K562 (cell line): ENCODE results near the gene MAGEA9B. TPM values are rescaled to one million over a fixed set of nuclear protein-coding genes. Genes with fewer than 3 reads are reported as not detected.

Experiments
- E2F6 ChIP-seq, 2 experiments: IDR thresholded peaks; 2 replicates each; pipeline ENCODE4 v1.6.1; 2011; ENCODE audit warnings: borderline replicate concordance in 1 of 2, control low read depth in 1 of 2, low read depth in 1 of 2, low read length in 1 of 2, mild to moderate bottlenecking in 1 of 2, mixed read lengths in 1 of 2, moderate library complexity in 1 of 2; ENCODE audit not compliant: insufficient read depth in 1 of 2, insufficient read length in 1 of 2, poor library complexity in 1 of 2, severe bottlenecking in 1 of 2; ENCODE audit errors: extremely low read depth in 1 of 2
- KLF6 ChIP-seq: fragments of 250-450 bp; sonication (Bioruptor Pico); IDR thresholded peaks from 2 replicates; pipeline ENCODE4 v1.4.0; 2020; ENCODE audit warnings: mild to moderate bottlenecking, moderate library complexity, borderline replicate concordance
- MGA ChIP-seq: fragments of 450-650 bp; IDR thresholded peaks from 2 replicates; pipeline ENCODE4 v1.6.1; 2016; ENCODE audit warnings: mild to moderate bottlenecking, moderate library complexity
- RFX1 ChIP-seq: fragments of 450-650 bp; IDR thresholded peaks from 2 replicates; pipeline ENCODE4 v1.6.1; 2016; ENCODE audit warnings: mild to moderate bottlenecking, moderate library complexity
- TAF7 ChIP-seq: fragments of 450-650 bp; IDR thresholded peaks from 2 replicates; pipeline ENCODE4 v1.6.1; 2016; ENCODE audit warnings: missing genetic modification characterization, missing compliant biosample characterization
- ZHX1 ChIP-seq: fragments of 150-350 bp; conservative IDR thresholded peaks from 2 replicates; pipeline ENCODE4 v1.6.1; 2014; ENCODE audit warnings: low read length
- ZNF639 ChIP-seq, 2 experiments: fragments of 200-800 bp in 1 of 2; sonication (Bioruptor generic) in 1 of 2; sonication (generic) in 1 of 2; formaldehyde crosslinking in 1 of 2; IDR thresholded peaks in 1 of 2; conservative IDR thresholded peaks in 1 of 2; 2 replicates each; pipeline versions ENCODE4 v1.5.0 to v1.6.1; 2016 to 2020; ENCODE audit warnings: missing compliant biosample characterization in 1 of 2, missing genetic modification characterization in 1 of 2, missing genetic modification reagents in 1 of 2
- polyA plus RNA-seq, 8 experiments: library from polyadenylated mRNA; depleted of rRNA in 4 of 8; stranded (reverse) in 5 of 8; unstranded in 3 of 8; fragments of >200 nt; fragmentation: Nextera tagmentation in 2 of 8; fragmentation: Illumina TruSeq in 1 of 8; extraction: Ambion mirVana in 2 of 8; extraction: Trizol in 1 of 8; gene quantifications; 2 replicates each; pipeline versions ENCODE4 v1.2.1 to v1.2.3, GENCODE V29; 2011 to 2014; ENCODE audit warnings: inconsistent platforms in 1 of 8, missing spikeins in 1 of 8
- total RNA-seq, 7 experiments: library from RNA; depleted of rRNA in 6 of 7; stranded (reverse); fragments of >200 nt in 6 of 7; fragmentation: Illumina TruSeq in 2 of 7; extraction: Trizol in 2 of 7; gene quantifications; 2 replicates each; pipeline versions ENCODE4 v1.2.1 to v1.2.3, GENCODE V29; 2011 to 2021; ENCODE audit warnings: low replicate concordance in 1 of 7

The MAGEA9B gene
- total and polyA plus RNA-seq, 9 of the 15 experiments (the other 6 are each of a cell fraction or from before 2014, with no cell fraction given): 11.2 to 31.2 (median 14.1) TPM

GRCh38 chrX:149631234-149632165, 44.2 kb upstream of the MAGEA9B start, which contains the start of gene TMEM185A (continued):
- TF ChIP-seq ZNF639 (CRISPR knock-in tag; conservative IDR thresholded peaks at IDR 0.05 in 1 of 2, IDR thresholded peaks at IDR 0.05 in 1 of 2) (no peak; a peak in 1 of 4 replicates), MGA (peak; percentile 14; the same call in 1 of the 2 replicates), KLF6 (CRISPR knock-in tag) (no peak), ZHX1 (no peak), RFX1 (no peak), TAF7 (no peak), E2F6 (IDR thresholded peaks at IDR 0.05; ENCODE audit: borderline replicate concordance in 1 of 2, extremely low read depth in 1 of 2, insufficient read depth in 1 of 2, insufficient read length in 1 of 2, low read depth in 1 of 2, low read length in 1 of 2, poor library complexity in 1 of 2, severe bottlenecking in 1 of 2) (peak; percentile 15 to 57)
